T47D (cell line): ENCODE results near the gene UFSP1.

ENCODE experiments used
- DNase-seq, 2 experiments: peaks; one replicate each; pipeline versions ENCODE4 v3.0.0 to v3.0.0-alpha.2; 2011 to 2012; ENCODE audit warnings: low read depth in 1 of 2, low spot score in 1 of 2
- JUND ChIP-seq: IDR thresholded peaks from 2 replicates; pipeline ENCODE4 v1.6.1; 2012; ENCODE audit warnings: low read depth
- in situ Hi-C: cut with HindIII; loops from 2 replicates; pipeline ENCODE4 v1.10.0; 2016; ENCODE audit warnings: low sequenced_read_pairs, low pct_unique_long_range_greater_than_20kb

UFSP1 gene

GRCh38 chr7:100867776-100868485 lies 21.6 kb downstream of the UFSP1 start:
- in situ Hi-C loops: no loop called here
- no peak for TF ChIP-seq JUND
- no peak for DNase-seq

DNA sequence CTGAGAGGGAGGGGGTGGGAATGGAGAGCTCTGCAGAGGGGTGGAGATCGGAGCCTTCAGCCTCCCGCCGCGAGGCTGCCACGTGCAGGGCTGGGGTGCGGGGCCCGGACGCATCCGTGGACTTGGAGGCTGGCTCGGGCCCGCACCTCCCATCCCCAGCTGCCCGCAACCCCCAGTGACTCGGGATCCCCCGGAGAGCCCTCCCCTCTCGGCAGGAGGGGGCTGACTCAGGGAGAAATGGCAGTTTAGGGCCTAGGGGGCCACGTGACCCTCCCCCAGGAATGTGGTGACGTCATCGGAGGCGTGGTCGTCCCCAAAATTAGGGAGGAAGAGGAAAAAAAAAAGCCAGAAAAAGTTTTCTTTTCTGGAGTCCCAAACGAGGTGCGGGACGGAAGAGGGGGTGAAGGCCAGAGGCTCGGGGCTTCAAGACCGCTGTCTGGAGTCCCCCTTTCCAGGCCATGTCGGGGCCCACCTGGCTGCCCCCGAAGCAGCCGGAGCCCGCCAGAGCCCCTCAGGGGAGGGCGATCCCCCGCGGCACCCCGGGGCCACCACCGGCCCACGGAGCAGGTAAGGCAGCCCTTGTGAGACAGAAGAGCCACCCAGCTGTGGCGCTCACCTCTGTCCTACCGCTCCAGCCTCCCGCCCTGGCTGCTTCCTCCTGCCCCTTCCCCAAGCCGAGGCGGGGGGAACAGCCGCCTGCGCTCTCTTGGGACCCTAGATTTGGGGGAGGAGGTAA lies 22.3 kb downstream of the UFSP1 start, which contains the start of gene TRIP6:
Gene TRIP6, plus strand, starts transcription at position 348 of the 736 bp plus-strand sequence. Its CDS starts 111 bp downstream, at position 459.
- in situ Hi-C loops: no loop called here
- DNase-seq: peak; percentile 55 to 70
- TF ChIP-seq JUND: no peak

DNA sequence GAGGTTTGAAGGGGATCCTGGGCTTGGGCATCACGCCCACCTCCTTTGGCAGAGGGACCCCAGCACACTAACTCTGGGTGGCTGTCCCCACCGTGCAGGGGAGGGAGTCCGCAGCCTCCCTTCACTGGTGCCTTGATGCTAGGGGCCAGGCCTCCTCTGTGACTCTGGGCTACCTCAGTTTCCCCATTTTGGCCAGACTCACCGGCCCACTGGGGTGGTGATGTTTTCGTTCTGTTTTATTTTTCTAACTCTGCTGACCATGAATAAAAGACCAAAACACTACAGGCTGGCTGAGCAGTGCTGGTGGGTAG lies 22.8 kb downstream of the UFSP1 start:
- in situ Hi-C loops: no loop called here
- no peak for DNase-seq
- no peak for TF ChIP-seq JUND

GRCh38 chr7:100865938-100866728 lies 23.4 kb downstream of the UFSP1 start:
- in situ Hi-C loops: no loop called here
- no peak for TF ChIP-seq JUND
- DNase-seq: no peak

DNA sequence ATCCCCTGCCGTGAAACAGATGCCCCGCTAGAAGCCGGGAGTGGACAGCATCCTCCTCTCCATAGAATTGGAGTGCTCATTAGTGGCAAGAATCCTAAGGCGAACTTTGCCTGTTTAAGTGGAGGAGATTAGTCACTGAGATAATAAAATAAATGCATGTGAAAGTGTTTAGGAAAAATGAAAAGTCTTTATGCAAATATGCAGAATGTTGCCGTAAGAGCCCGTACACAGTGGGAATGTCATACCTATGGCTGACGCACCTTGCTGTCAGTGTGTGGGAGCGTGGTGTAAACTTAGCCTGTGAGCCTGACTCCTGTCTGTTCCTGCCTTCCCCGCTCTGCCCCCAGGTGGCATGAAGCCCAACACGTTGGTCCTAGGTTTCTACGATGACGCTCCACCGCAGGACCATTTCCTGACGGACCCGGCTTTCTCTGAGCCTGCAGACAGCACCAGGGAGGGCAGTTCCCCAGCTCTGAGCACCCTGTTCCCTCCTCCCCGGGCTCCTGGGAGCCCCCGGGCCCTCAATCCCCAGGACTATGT lies 24.1 kb downstream of the UFSP1 start:
- no peak for DNase-seq
- no peak for TF ChIP-seq JUND
- in situ Hi-C loops: no loop called here

- DNase-seq: no peak
- TF ChIP-seq JUND: no peak
- in situ Hi-C loops: no loop called here
Measured at GRCh38 chr7:100864263-100864845, 25.2 kb downstream of the UFSP1 start.

- DNase-seq: no peak
- no peak for TF ChIP-seq JUND
- in situ Hi-C loops: no loop called here
Measured at GRCh38 chr7:100863406-100863950, 26.0 kb downstream of the UFSP1 start.

GRCh38 chr7:100861616-100861985 lies 27.9 kb downstream of the UFSP1 start:
- no peak for TF ChIP-seq JUND
- in situ Hi-C loops: no loop called here

DNA sequence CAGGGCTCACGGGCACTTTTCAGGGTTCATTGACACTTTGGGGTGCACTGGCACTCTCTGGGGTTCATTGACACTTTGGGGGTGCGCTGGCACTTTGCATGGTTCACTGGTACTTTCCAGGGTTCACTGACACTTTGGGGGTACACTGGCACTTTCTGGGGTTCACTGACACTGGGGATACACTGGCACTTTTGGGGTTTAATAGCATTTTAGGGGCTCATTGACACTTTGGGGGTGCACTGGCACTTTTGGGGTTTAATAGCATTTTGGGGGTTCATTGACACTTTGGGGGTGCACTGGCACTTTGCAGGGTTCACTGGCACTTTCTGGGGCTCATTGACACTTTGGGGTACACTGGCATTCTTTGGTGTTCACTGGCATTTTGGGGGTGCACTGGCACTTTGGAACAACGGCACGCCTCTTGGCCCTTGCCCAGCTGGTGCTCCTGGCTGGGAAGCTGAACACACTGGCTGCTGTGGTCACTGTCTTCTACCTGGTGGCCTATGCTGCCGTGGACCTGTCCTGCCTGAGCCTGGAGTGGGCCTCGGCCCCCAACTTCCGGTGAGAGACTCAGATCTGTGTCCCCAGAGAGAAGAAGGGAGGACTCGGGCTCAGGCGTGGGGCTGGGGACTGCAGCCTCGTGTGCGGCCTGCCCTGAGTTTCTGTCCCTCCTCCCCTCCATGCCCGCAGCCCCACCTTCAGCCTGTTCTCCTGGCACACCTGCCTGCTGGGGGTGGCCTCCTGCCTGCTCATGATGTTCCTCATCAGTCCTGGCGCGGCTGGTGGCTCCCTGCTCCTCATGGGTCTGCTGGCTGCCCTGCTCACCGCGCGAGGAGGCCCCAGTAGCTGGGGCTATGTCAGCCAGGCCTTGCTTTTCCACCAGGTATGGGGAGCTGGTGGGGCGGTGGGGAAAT lies 28.6 kb downstream of the UFSP1 start:
- in situ Hi-C loops: no loop called here
- no peak for DNase-seq
- no peak for TF ChIP-seq JUND

More at GRCh38 chr7:100861616-100861985, 27.9 kb downstream of the UFSP1 start:
- no peak for DNase-seq

- no peak for TF ChIP-seq JUND
- in situ Hi-C loops: no loop called here
- no peak for DNase-seq
Measured at GRCh38 chr7:100859856-100860255, 29.7 kb downstream of the UFSP1 start.

DNA sequence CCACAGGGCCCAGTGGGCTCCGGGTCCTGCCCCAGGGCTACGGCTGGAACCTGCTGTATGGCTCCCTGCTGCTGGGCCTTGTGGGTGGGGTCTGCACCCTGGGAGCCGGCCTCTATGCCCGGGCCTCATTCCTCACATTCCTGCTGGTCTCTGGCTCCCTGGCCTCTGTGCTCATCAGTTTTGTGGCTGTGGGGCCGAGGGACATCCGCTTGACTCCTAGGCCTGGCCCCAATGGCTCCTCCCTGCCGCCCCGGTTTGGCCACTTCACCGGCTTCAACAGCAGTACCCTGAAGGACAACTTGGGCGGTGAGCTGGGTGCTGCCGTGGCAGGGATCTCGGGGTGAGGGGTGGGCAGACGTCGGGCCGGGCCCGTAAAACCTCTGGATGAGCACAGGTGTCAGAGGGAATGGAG lies 32.6 kb downstream of the UFSP1 start:
- DNase-seq: no peak
- in situ Hi-C loops: no loop called here
- TF ChIP-seq JUND: no peak
